Ovary (tissue), 9 donors: Measurements from ENCODE around the gene TBL1XR1. TPM values are rescaled to one million over a fixed set of nuclear protein-coding genes. Genes with fewer than 3 reads are reported as not detected.

Source experiments
- DNase-seq, 5 donors: peaks; one replicate each; pipeline ENCODE4 v3.0.0-alpha.2; 2019 to 2020
- H3K27ac ChIP-seq, 2 donors: fragments of 200-600 bp; one replicate each; pipeline versions ENCODE4 v1.5.1 to v1.8.0; 2019 to 2022
- H3K27me3 ChIP-seq: fragments of 200-600 bp; one replicate; pipeline ENCODE4 v1.8.0; 2022
- H3K36me3 ChIP-seq: fragments of 200-600 bp; sonication (generic); one replicate; pipeline ENCODE4 v1.5.1; 2019
- H3K4me1 ChIP-seq: one replicate; pipeline ENCODE4 v1.8.1; 2013; ENCODE audit warnings: mild to moderate bottlenecking, moderate library complexity; ENCODE audit not compliant: insufficient read depth
- H3K4me3 ChIP-seq: fragments of 200-600 bp; sonication (generic); one replicate; pipeline ENCODE4 v1.5.1; 2017
- H3K9me3 ChIP-seq, 2 donors: fragments of 200-600 bp in 1 of 2; sonication (generic) in 1 of 2; one replicate each; pipeline versions ENCODE4 v1.5.1 to v1.8.1; 2013 to 2019; ENCODE audit warnings: mild to moderate bottlenecking in 1 of 2, moderate library complexity in 1 of 2
- EP300 ChIP-seq: sonication (generic); formaldehyde crosslinking; IDR thresholded peaks from one replicate; pipeline ENCODE4 v1.6.1; 2017; ENCODE audit warnings: antibody characterized with exemption
- POLR2A ChIP-seq: fragments of 450-650 bp; IDR thresholded peaks from one replicate; pipeline ENCODE4 v1.6.1; 2017; ENCODE audit warnings: antibody characterized with exemption, mild to moderate bottlenecking, moderate library complexity
- WGBS, 3 donors: extraction: QIAGEN DNeasy Blood & Tissue Kit in 1 of 3; methylation state at CpG; one replicate each; pipeline versions ENCODE4 v1.1.5 to v1.1.7; 2013 to 2017; 5-methylcytosine and 5-hydroxymethylcytosine counted together
- intact Hi-C, 4 donors: fragments of 100-400 bp; cut with DNase I; formaldehyde crosslinking; loops; one replicate each; pipeline versions ENCODE4 v1.11.0 to v1.15.1; 2022 to 2023
- polyA plus RNA-seq, 2 donors: library from polyadenylated mRNA; stranded (reverse); fragments of 200-250 nt in 1 of 2; fragments of 350-450 nt in 1 of 2; fragmentation: Illumina TruSeq in 1 of 2; extraction: RNeasy Lipid Tissue Mini Kit (QIAGEN cat#74804) in 1 of 2; gene quantifications; one replicate each; pipeline ENCODE4 v1.2.3, GENCODE V29; 2013 to 2014
- total RNA-seq, 7 donors: library from RNA; depleted of rRNA in 2 of 7; stranded (reverse); fragments of >200 nt in 2 of 7; fragmentation: NEBNext Ultra II Directional in 3 of 7; extraction: Animal tissue kit (Norgen Biotek cat#: 25700) in 3 of 7; gene quantifications; one replicate each; pipeline versions ENCODE4 v1.1.0 to v1.2.4, GENCODE V29; 2016 to 2023
- TF ChIP-seq, protein P1 (sequence below), 3 donors: fragments of 450-650 bp in 2 of 3; fragments of 200-600 bp in 1 of 3; IDR thresholded peaks; one replicate each; pipeline versions ENCODE4 v1.5.1 to v1.8.0; 2016 to 2022; ENCODE audit warnings: antibody characterized with exemption in 3 of 3, mild to moderate bottlenecking in 1 of 3
- donor health status: DM: no; HTN: no; CAD: no; lungs with moderate emphysema.
- donor health status: DM: no; HTN: no; CAD: no.
- donor health status: Bipolar disorder and iron deficiency.
- donor health status: DM: yes; HTN: yes; CAD: no.
- donor health status: DM: no; HTN: no; CAD: no.
- donor health status: DM: yes; HTN: yes; CAD: no.

The TBL1XR1 gene
- total and polyA plus RNA-seq, 9 donors = 30.0 to 160 (median 114) TPM

DNA sequence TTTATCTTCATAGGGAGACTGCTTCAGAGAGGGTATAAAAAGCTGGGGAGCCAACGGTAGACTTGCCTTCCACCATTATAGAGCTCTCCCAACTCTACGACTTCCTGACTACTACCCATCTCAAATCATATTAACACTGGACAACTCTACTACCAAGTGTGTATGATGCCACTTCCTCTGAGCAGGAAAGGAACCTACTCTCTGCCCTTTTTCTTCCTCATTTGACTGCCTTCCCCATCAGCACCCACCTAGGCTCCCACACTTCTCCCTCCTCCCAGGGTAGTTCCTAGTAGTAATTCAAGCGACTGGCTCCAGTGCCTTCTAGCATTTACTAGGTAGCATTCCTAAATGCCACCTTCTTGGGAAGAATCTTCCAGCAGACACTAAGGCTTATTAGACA, 24.5 kb upstream of the TBL1XR1 start:
- intact Hi-C loops = no loop called here
- WGBS, 3 donors = 88 to 96% (median 89%) methylated on average over 3 of the region's 3 CpGs

GRCh38 chr3:177220136-177220974, 23.1 kb upstream of the TBL1XR1 start:
- DNase-seq = no peak
- no peak overlapping the region for H3K4me3 ChIP-seq
- no peaks in the 10 kb centered on the region for H3K9me3 ChIP-seq
- no peak overlapping the region for H3K27ac ChIP-seq
- H3K4me1 ChIP-seq = no peaks in the 10 kb centered on the region
- WGBS, 3 donors = 83 to 87% (median 84%) methylated on average over 9 of the region's 9 CpGs
- H3K36me3 ChIP-seq = no peaks in the 10 kb centered on the region
- H3K27me3 ChIP-seq = no peaks in the 10 kb centered on the region
- TF ChIP-seq POLR2A (no peak), EP300 (no peak)
- TF ChIP-seq, protein P1, sequence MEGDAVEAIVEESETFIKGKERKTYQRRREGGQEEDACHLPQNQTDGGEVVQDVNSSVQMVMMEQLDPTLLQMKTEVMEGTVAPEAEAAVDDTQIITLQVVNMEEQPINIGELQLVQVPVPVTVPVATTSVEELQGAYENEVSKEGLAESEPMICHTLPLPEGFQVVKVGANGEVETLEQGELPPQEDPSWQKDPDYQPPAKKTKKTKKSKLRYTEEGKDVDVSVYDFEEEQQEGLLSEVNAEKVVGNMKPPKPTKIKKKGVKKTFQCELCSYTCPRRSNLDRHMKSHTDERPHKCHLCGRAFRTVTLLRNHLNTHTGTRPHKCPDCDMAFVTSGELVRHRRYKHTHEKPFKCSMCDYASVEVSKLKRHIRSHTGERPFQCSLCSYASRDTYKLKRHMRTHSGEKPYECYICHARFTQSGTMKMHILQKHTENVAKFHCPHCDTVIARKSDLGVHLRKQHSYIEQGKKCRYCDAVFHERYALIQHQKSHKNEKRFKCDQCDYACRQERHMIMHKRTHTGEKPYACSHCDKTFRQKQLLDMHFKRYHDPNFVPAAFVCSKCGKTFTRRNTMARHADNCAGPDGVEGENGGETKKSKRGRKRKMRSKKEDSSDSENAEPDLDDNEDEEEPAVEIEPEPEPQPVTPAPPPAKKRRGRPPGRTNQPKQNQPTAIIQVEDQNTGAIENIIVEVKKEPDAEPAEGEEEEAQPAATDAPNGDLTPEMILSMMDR (IDR thresholded peaks at IDR 0.05) = no peak
- intact Hi-C loops = no loop called here

More for the DNA sequence above, 24.5 kb upstream of the TBL1XR1 start:
- H3K27me3 ChIP-seq = no peaks in the 10 kb centered on the region
- H3K36me3 ChIP-seq = no peaks in the 10 kb centered on the region
- TF ChIP-seq EP300 (no peak), POLR2A (no peak)
- TF ChIP-seq, protein P1 (IDR thresholded peaks at IDR 0.05) = no peak
- no peak overlapping the region for H3K27ac ChIP-seq
- H3K4me1 ChIP-seq = no peaks in the 10 kb centered on the region
- DNase-seq = no peak
- H3K9me3 ChIP-seq = no peaks in the 10 kb centered on the region
- no peak overlapping the region for H3K4me3 ChIP-seq

- Histone ChIP-seq H3K4me1 (no peaks in the 10 kb centered on the region), H3K27ac (no peak overlapping the region), H3K36me3 (no peaks in the 10 kb centered on the region), H3K9me3 (no peaks in the 10 kb centered on the region), H3K4me3 (no peak overlapping the region), H3K27me3 (no peaks in the 10 kb centered on the region)
- no peak for DNase-seq
- TF ChIP-seq, protein P1 (IDR thresholded peaks at IDR 0.05) = no peak
- TF ChIP-seq EP300 = no peak
- no peak for TF ChIP-seq POLR2A
- WGBS, 3 donors = 88 to 95% (median 90%) methylated on average over 7 of the region's 7 CpGs
- intact Hi-C loops = no loop called here
Measured at GRCh38 chr3:177213801-177214535, 16.7 kb upstream of the TBL1XR1 start.

DNA sequence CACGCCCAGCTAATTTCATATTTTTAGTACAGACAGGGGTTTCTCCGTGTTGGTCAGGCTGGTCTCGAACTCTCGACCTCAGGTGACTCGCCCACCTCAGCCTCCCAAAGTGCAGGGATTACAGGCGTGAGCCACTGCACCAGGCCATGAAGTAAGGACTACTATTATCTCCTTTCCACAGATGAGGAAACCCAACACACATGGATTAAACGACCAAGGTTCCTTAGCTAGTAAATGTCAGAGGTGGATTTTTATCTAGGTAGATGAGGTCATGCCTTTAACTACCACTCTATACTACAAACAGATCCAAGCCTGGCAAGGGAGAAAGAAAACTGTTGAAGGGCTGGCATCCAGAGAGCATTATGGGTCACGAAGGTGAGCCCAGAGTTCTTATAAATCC, 15.5 kb upstream of the TBL1XR1 start:
- 94 to 96% (median 95%) methylated on average over 8 of the region's 8 CpGs for WGBS, 3 donors
- Histone ChIP-seq H3K27ac (no peak overlapping the region), H3K27me3 (no peaks in the 10 kb centered on the region)

More for the DNA sequence above, 15.5 kb upstream of the TBL1XR1 start:
- intact Hi-C loops = no loop called here
- Histone ChIP-seq H3K4me1 (no peaks in the 10 kb centered on the region), H3K9me3 (no peaks in the 10 kb centered on the region), H3K4me3 (no peak overlapping the region), H3K36me3 (no peaks in the 10 kb centered on the region)
- TF ChIP-seq, protein P1 (IDR thresholded peaks at IDR 0.05) = no peak
- TF ChIP-seq EP300 (no peak), POLR2A (no peak)
- no peak for DNase-seq
